Urothelium cell line (cell line): Measurements from ENCODE around the gene CASP14.
"Not testable (repeated sequence)": the region's sequence is repeated elsewhere in the genome, so short reads cannot be mapped to it uniquely, and the experiment has no call there.

Experiments used
- DNase-seq: peaks from one replicate; pipeline ENCODE4 v3.0.0; 2011; ENCODE audit warnings: low spot score, mixed read lengths
- FAIRE-seq: peaks from 2 replicates; lab custom pipeline; 2011; peaks lifted over from hg19 to GRCh38; lab: Jason Lieb, UNC

Gene CASP14

GRCh38 chr19:15070386-15070785, 21.1 kb downstream of the CASP14 start:
- not testable (repeated sequence) for DNase-seq

GRCh38 chr19:15072930-15073647, 23.8 kb downstream of the CASP14 start:
- no peak for DNase-seq
- no peak for FAIRE-seq

More at GRCh38 chr19:15070386-15070785, 21.1 kb downstream of the CASP14 start:
- not testable (repeated sequence) for FAIRE-seq

GRCh38 chr19:15074371-15074770, 25.1 kb downstream of the CASP14 start:
- DNase-seq (no peak), FAIRE-seq (no peak)

- DNase-seq (no peak), FAIRE-seq (no peak)
These were observed 26.5 kb downstream of the CASP14 start for GRCh38 chr19:15075806-15076205.

GRCh38 chr19:15080002-15080401, 30.7 kb downstream of the CASP14 start:
- not testable (repeated sequence) for FAIRE-seq
- peak; percentile 10 for DNase-seq

- FAIRE-seq (no peak), DNase-seq (no peak)
These were observed 32.6 kb downstream of the CASP14 start, which contains the start of gene OR1I1 for GRCh38 chr19:15081911-15082310. OR1I1 (plus strand) TSS chr19:15082211; CDS start chr19:15087066, 4,855 bp downstream.

- FAIRE-seq (no peak), DNase-seq (no peak)
These were observed 37.9 kb downstream of the CASP14 start for GRCh38 chr19:15087182-15087581.

- no peak for FAIRE-seq
- DNase-seq = peak; percentile 34
These were observed 42.9 kb downstream of the CASP14 start for GRCh38 chr19:15091918-15092753.

- DNase-seq (no peak), FAIRE-seq (no peak)
These were observed 43.7 kb downstream of the CASP14 start for GRCh38 chr19:15093001-15093400.

GRCh38 chr19:15096223-15096622, 46.9 kb downstream of the CASP14 start:
- DNase-seq (no peak), FAIRE-seq (no peak)

- DNase-seq, FAIRE-seq: not testable (repeated sequence)
These were observed 48.7 kb downstream of the CASP14 start for GRCh38 chr19:15097980-15098379.

GRCh38 chr19:15098460-15098859, 49.2 kb downstream of the CASP14 start:
- FAIRE-seq = no peak

GRCh38 chr19:15099017-15099582, 49.8 kb downstream of the CASP14 start:
- DNase-seq = no peak
- no peak for FAIRE-seq

More at GRCh38 chr19:15098460-15098859, 49.2 kb downstream of the CASP14 start:
- no peak for DNase-seq

- no peak for FAIRE-seq
- no peak for DNase-seq
These were observed 52.3 kb downstream of the CASP14 start for GRCh38 chr19:15101479-15102082.

GRCh38 chr19:15104003-15104402, 54.7 kb downstream of the CASP14 start:
- DNase-seq (no peak), FAIRE-seq (no peak)

GRCh38 chr19:15104411-15104810, 55.1 kb downstream of the CASP14 start:
- FAIRE-seq (no peak), DNase-seq (no peak)

GRCh38 chr19:15105044-15105443, 55.8 kb downstream of the CASP14 start:
- DNase-seq (no peak), FAIRE-seq (no peak)

GRCh38 chr19:15107061-15108010, 58.1 kb downstream of the CASP14 start, which contains the start of gene SYDE1:
SYDE1 (plus strand) TSS chr19:15107401; CDS start chr19:15107434, 33 bp downstream.
- DNase-seq (peak; percentile 82), FAIRE-seq (no peak)
